HepG2 (cell line): ENCODE results near the gene NFE2L2. TPM values are rescaled to one million over a fixed set of nuclear protein-coding genes. Genes with fewer than 3 reads are reported as not detected.
"Not testable (repeated sequence)": the region's sequence is repeated elsewhere in the genome, so short reads cannot be mapped to it uniquely, and the experiment has no call there.

Experiments used
- ATAC-seq: fragments of 200-7000 bp; cut with Tn5 transposase; 3 replicates; pipeline ENCODE4 v1.9.1; 2020; ENCODE audit warnings: mild to moderate bottlenecking, moderate library complexity
- BruUV-seq: library from RNA; stranded (reverse); fragments of 400-500 nt; replicated peaks from 2 replicates; lab custom pipeline; 2021; lab: Mats Ljungman, UMichigan
- CTCF ChIA-PET: fragments of 300-600 bp; formaldehyde crosslinking; extraction: SDS; loops from one replicate; lab custom pipeline; 2021; ENCODE audit warnings: low total read pairs, inconsistent platforms, low intra/inter-chr PET ratio; lab: Yijun Ruan, JAX
- POLR2A ChIA-PET: fragments of 350-600 bp; sonication (Branson Sonifier 250); formaldehyde crosslinking; loops from one replicate; lab custom pipeline; 2020; ENCODE audit warnings: antibody characterized with exemption, inconsistent platforms; lab: Yijun Ruan, JAX
- DNase-seq: peaks from one replicate; pipeline ENCODE4 v3.0.0-alpha.2; 2015; ENCODE audit warnings: low spot score
- FAIRE-seq: peaks from 3 replicates; lab custom pipeline; 2011; peaks lifted over from hg19 to GRCh38; lab: Jason Lieb, UNC
- H2AFZ ChIP-seq: one replicate; pipeline ENCODE4 v1.6.1; 2011; ENCODE audit warnings: low read length, inconsistent platforms
- H3K27ac ChIP-seq: fragments of 300-600 bp; 3 replicates; pipeline ENCODE4 v1.8.0; 2011; ENCODE audit warnings: mixed run types, mild to moderate bottlenecking, mixed read lengths, low read length, inconsistent platforms; ENCODE audit not compliant: insufficient read depth; ENCODE audit errors: extremely low read length
- H3K27me3 ChIP-seq, 2 experiments: fragments of 200-600 bp in 1 of 2; 2 replicates in 1 of 2; 3 replicates in 1 of 2; pipeline versions ENCODE4 v1.6.0 to v1.8.0; 2011; ENCODE audit warnings: low read length in 2 of 2, mild to moderate bottlenecking in 2 of 2, moderate library complexity in 2 of 2, inconsistent platforms in 1 of 2; ENCODE audit not compliant: insufficient read depth in 2 of 2, control insufficient read depth in 1 of 2
- H3K36me3 ChIP-seq, 2 experiments: fragments of 200-600 bp in 1 of 2; replicated peaks in 1 of 2; 2 replicates in 1 of 2; 3 replicates in 1 of 2; pipeline versions ENCODE4 v1.5.1 to v1.8.0; 2011; ENCODE audit warnings: low read length in 2 of 2, inconsistent platforms in 1 of 2; ENCODE audit not compliant: insufficient read depth in 2 of 2, control insufficient read depth in 1 of 2
- H3K4me1 ChIP-seq: 2 replicates; pipeline ENCODE4 v1.5.1; 2012; ENCODE audit warnings: low read length, inconsistent platforms; ENCODE audit not compliant: insufficient read depth
- H3K4me2 ChIP-seq: 2 replicates; pipeline ENCODE4 v1.6.0; 2011; ENCODE audit warnings: low read depth, low read length, inconsistent platforms
- H3K4me3 ChIP-seq, 3 experiments: fragments of 200-600 bp in 1 of 3; sonication (generic), shearing (Covaris generic) in 1 of 3; replicated peaks in 1 of 3; 2 replicates each; pipeline ENCODE4 v1.5.1; 2011 to 2016; ENCODE audit warnings: low read length in 3 of 3, inconsistent platforms in 2 of 3, low read depth in 2 of 3, mild to moderate bottlenecking in 2 of 3, control low read depth in 1 of 3, mixed read lengths in 1 of 3; ENCODE audit not compliant: insufficient read depth in 1 of 3
- H3K79me2 ChIP-seq: one replicate; pipeline ENCODE4 v1.6.1; 2011; ENCODE audit warnings: low read length, inconsistent platforms; ENCODE audit not compliant: insufficient read depth
- H3K9ac ChIP-seq: 2 replicates; pipeline ENCODE4 v1.6.0; 2011; ENCODE audit warnings: mild to moderate bottlenecking, low read depth, low read length, inconsistent platforms; ENCODE audit not compliant: insufficient read depth
- H3K9me3 ChIP-seq: 2 replicates; pipeline ENCODE4 v1.5.1; 2012; ENCODE audit warnings: mild to moderate bottlenecking, low read length
- H4K20me1 ChIP-seq: 2 replicates; pipeline ENCODE4 v1.6.0; 2011; ENCODE audit warnings: inconsistent platforms, mild to moderate bottlenecking, low read length, moderate library complexity; ENCODE audit not compliant: insufficient read depth
- CEBPB ChIP-seq: IDR thresholded peaks from 2 replicates; pipeline ENCODE4 v1.6.1; 2011; ENCODE audit warnings: low read depth, low read length, improper control_type of control experiment, borderline replicate concordance
- HNRNPL ChIP-seq: fragments of 200-400 bp; formaldehyde crosslinking; IDR thresholded peaks from 2 replicates; pipeline ENCODE4 v1.6.1; 2017; ENCODE audit warnings: mild to moderate bottlenecking, low read depth, low read length
- IKZF1 ChIP-seq: fragments of 450-650 bp; IDR thresholded peaks from 2 replicates; pipeline ENCODE4 v1.7.1; 2016
- POLR2A ChIP-seq, 2 experiments: IDR thresholded peaks; 2 replicates each; pipeline ENCODE4 v1.6.1; 2011; ENCODE audit warnings: low read depth in 2 of 2, low read length in 2 of 2, mild to moderate bottlenecking in 1 of 2, moderate library complexity in 1 of 2; ENCODE audit not compliant: insufficient read depth in 1 of 2
- RAD51 ChIP-seq: fragments of 450-650 bp; IDR thresholded peaks from 2 replicates; pipeline ENCODE4 v1.6.1; 2016; ENCODE audit warnings: borderline replicate concordance
- ZNF260 ChIP-seq: sonication (generic); formaldehyde crosslinking; IDR thresholded peaks from 2 replicates; pipeline ENCODE4 v1.4.0; 2020; ENCODE audit warnings: missing genetic modification reagents, low read depth, mild to moderate bottlenecking, borderline replicate concordance
- WGBS: methylation state at CpG from one replicate; pipeline ENCODE4 v1.1.6; 2017; ENCODE audit warnings: low lambda C conversion rate; 5-methylcytosine and 5-hydroxymethylcytosine counted together
- in situ Hi-C: cut with HindIII; loops from 2 replicates; pipeline ENCODE4 v1.10.0; 2017; ENCODE audit warnings: low pct_unique_long_range_greater_than_20kb; ENCODE audit not compliant: extremely low pct_ligation_motif_present
- intact Hi-C: fragments of 100-400 bp; cut with micrococcal nuclease; formaldehyde crosslinking; loops from one replicate; pipeline ENCODE4 v1.10.0; 2022; ENCODE audit not compliant: unreplicated experiment
- polyA plus RNA-seq, 8 experiments: library from polyadenylated mRNA; depleted of rRNA in 3 of 8; stranded (reverse) in 7 of 8; unstranded in 1 of 8; fragments of >200 nt; fragmentation: Illumina TruSeq in 4 of 8; extraction: Trizol in 4 of 8; gene quantifications; 2 replicates each; pipeline versions ENCODE4 v1.2.1 to v1.2.3, GENCODE V29; 2011 to 2016; ENCODE audit warnings: low read depth in 4 of 8, missing spikeins in 1 of 8, mixed read lengths in 1 of 8; ENCODE audit not compliant: insufficient read depth in 1 of 8
- total RNA-seq, 5 experiments: library from RNA; depleted of rRNA; stranded (reverse); fragments of >200 nt; fragmentation: Illumina TruSeq; extraction: Trizol; gene quantifications; 2 replicates each; pipeline ENCODE4 v1.2.3, GENCODE V29; 2016; ENCODE audit warnings: low read depth in 1 of 5
- TF ChIP-seq, protein P1 (sequence below), 2 experiments: fragments of 450-650 bp in 1 of 2; sonication (generic) in 1 of 2; formaldehyde crosslinking; IDR thresholded peaks; 2 replicates each; pipeline versions ENCODE4 v1.5.0 to v1.8.0; 2020 to 2022; ENCODE audit warnings: mild to moderate bottlenecking in 1 of 2, missing genetic modification reagents in 1 of 2

Gene NFE2L2
- total and polyA plus RNA-seq, 2 of the 13 experiments (the other 11 are each of a cell fraction or from before 2014, with no cell fraction given) = 84.6 to 215 TPM

DNA sequence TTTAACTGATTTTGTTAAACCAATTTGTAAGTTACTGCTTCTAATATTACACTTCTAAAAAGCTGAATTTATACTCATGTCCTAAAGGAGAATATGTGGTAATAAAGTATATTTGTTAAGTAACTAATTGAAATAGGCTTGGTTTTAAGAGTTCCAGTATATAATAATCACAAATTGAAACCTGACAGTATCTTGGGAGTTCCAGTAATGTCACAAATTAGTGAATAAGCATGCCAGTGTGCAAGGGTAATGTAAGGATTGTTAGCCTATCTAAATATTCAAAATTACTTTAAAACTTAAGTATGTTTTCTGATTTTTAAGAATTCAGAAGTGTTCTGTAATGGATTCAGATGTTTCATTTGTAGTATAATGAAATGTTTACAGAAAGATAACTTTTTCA, 41.1 kb downstream of the NFE2L2 start:
- H3K79me2 ChIP-seq = peaks cover 18% of the 10 kb centered on the region
- H3K4me1 ChIP-seq, H3K27ac ChIP-seq, H3K4me2 ChIP-seq, H3K4me3 ChIP-seq, in situ Hi-C loops, H3K9ac ChIP-seq, H3K9me3 ChIP-seq, DNase-seq, FAIRE-seq, ATAC-seq, BruUV-seq, CTCF ChIA-PET, H2AFZ ChIP-seq, H3K27me3 ChIP-seq: not testable (repeated sequence)
- TF ChIP-seq, protein P1, sequence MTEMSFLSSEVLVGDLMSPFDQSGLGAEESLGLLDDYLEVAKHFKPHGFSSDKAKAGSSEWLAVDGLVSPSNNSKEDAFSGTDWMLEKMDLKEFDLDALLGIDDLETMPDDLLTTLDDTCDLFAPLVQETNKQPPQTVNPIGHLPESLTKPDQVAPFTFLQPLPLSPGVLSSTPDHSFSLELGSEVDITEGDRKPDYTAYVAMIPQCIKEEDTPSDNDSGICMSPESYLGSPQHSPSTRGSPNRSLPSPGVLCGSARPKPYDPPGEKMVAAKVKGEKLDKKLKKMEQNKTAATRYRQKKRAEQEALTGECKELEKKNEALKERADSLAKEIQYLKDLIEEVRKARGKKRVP (CRISPR knock-in tag; IDR thresholded peaks at IDR 0.05) = 0 out of 4 replicates have a peak, but pooled peaks of 1 of the 2 experiments have one; percentile 55
- peaks cover 44% of the 10 kb centered on the region for H4K20me1 ChIP-seq
- intact Hi-C loops = loop anchor here (10.0 kb wide), 1 partner anchor 111 kb away; no protein-coding TSS in a partner anchor
- POLR2A ChIA-PET = interaction anchor here (2.7 kb wide), 1 partner anchor 22 kb away, joined by 8 read pairs; no protein-coding TSS in a partner anchor
- H3K36me3 ChIP-seq = peaks cover 5 to 39% of the 10 kb centered on the region in 2 experiments

DNA sequence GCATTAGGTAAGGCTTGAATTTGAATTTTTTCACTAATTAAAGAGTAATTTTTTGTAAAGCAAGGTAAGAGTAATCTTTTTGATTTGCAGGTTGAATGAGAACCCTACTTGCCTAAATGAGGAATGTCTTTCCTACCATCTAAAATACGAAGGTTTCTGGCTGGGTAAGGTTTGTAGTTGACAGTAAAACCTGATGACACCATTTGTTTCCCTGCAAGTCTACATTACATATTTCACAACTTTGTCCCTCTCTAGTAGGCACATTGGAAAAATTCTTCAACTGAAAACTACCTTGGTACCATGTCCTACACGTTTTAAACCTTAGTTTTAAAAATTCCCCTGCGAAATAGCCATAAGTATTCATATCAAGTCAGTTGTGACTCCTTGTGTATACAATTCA, 42.6 kb downstream of the NFE2L2 start:
- no peak overlapping the region for H3K4me2 ChIP-seq
- in situ Hi-C loops = no loop called here
- FAIRE-seq (no peak), ATAC-seq (no peak), DNase-seq (no peak)
- no peaks in the 10 kb centered on the region for H3K9me3 ChIP-seq
- ChIA-PET POLR2A (interaction anchor here (1.5 to 2.4 kb wide), 3 partner anchors 10 to 57 kb away, joined by 4 to 17 read pairs (median 6); partner anchors contain the start of genes HNRNPA3 and NFE2L2), CTCF (no interaction called here)
- no peak overlapping the region for H3K4me3 ChIP-seq
- peaks cover 8 to 53% of the 10 kb centered on the region in 2 experiments for H3K36me3 ChIP-seq
- peaks cover 58% of the 10 kb centered on the region for H4K20me1 ChIP-seq
- peaks cover 23% of the 10 kb centered on the region for H3K4me1 ChIP-seq
- H3K9ac ChIP-seq = no peak overlapping the region
- no peak overlapping the region for H3K27ac ChIP-seq
- WGBS = 96% methylated on average over 3 of the region's 3 CpGs
- no peaks in the 10 kb centered on the region for H3K27me3 ChIP-seq
- TF ChIP-seq IKZF1 = no peak
- 0 out of 2 replicates have a peak, but pooled peaks have one; percentile 9 for TF ChIP-seq HNRNPL
- 0 out of 2 replicates have a peak, but pooled peaks have one; percentile 1 for TF ChIP-seq RAD51
- TF ChIP-seq POLR2A (IDR thresholded peaks at IDR 0.05; ENCODE audit: insufficient read depth in 1 of 2, low read depth in 2 of 2, low read length in 2 of 2) = peak in 1 of 2 experiments; percentile 66; a peak in 1 of 4 replicates
- no peak for TF ChIP-seq ZNF260 (CRISPR knock-in tag)
- TF ChIP-seq CEBPB = peak; percentile 54; the same call in 1 of the 2 replicates
- intact Hi-C loops = loop anchor here (10.0 kb wide), 1 partner anchor 113 kb away; no protein-coding TSS in a partner anchor
- no peak overlapping the region for H2AFZ ChIP-seq
- BruUV-seq = no TSS peak
- peaks cover 32% of the 10 kb centered on the region for H3K79me2 ChIP-seq
